ENCODE results near the gene VWA5B2. TPM values are rescaled to one million over a fixed set of nuclear protein-coding genes. Genes with fewer than 3 reads are reported as not detected.

VWA5B2 gene
- total RNA-seq, 1 experiment from 2014 or later: 0.44 TPM

DNA sequence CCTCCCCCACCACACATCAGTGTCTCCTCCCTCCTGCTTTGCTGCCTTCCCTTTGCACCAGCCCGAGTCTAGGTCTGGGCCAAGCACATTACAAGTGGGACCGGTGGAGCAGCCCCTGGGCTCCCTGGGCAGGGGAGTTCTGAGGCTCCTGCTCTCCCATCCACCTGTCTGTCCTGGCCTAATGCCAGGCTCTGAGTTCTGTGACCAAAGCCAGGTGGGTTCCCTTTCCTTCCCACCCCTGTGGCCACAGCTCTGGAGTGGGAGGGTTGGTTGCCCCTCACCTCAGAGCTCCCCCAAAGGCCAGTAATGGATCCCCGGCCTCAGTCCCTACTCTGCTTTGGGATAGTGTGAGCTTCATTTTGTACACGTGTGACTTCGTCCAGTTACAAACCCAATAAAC lies 45.7 kb upstream of the VWA5B2 start:
- no peak for DNase-seq (ENCODE audit: low spot score)
- ATAC-seq: no peak
- ChIA-PET POLR2A (no interaction called here), CTCF (interaction anchor here (0.6 to 2.0 kb wide), 6 partner anchors 19 to 106 kb away, joined by 3 to 5 read pairs (median 4); partner anchors contain the start of gene EEF1AKMT4)
- TF ChIP-seq RORB (CRISPR knock-in tag; IDR thresholded peaks at IDR 0.05) (no peak), OVOL2 (CRISPR knock-in tag; IDR thresholded peaks at IDR 0.05; ENCODE audit: borderline replicate concordance) (no peak), HMGA2 (CRISPR knock-in tag; IDR thresholded peaks at IDR 0.05) (no peak), NR1H2 (CRISPR knock-in tag; IDR thresholded peaks at IDR 0.05) (no peak), NR3C1 (CRISPR knock-in tag; conservative IDR thresholded peaks at IDR 0.05; ENCODE audit: low read depth) (no peak), PRRX2 (CRISPR knock-in tag; IDR thresholded peaks at IDR 0.05) (no peak), ZNF263 (CRISPR knock-in tag; IDR thresholded peaks at IDR 0.05; ENCODE audit: low read depth) (no peak), SP1 (CRISPR knock-in tag; conservative IDR thresholded peaks at IDR 0.05) (no peak)
- TF ChIP-seq, protein P1, sequence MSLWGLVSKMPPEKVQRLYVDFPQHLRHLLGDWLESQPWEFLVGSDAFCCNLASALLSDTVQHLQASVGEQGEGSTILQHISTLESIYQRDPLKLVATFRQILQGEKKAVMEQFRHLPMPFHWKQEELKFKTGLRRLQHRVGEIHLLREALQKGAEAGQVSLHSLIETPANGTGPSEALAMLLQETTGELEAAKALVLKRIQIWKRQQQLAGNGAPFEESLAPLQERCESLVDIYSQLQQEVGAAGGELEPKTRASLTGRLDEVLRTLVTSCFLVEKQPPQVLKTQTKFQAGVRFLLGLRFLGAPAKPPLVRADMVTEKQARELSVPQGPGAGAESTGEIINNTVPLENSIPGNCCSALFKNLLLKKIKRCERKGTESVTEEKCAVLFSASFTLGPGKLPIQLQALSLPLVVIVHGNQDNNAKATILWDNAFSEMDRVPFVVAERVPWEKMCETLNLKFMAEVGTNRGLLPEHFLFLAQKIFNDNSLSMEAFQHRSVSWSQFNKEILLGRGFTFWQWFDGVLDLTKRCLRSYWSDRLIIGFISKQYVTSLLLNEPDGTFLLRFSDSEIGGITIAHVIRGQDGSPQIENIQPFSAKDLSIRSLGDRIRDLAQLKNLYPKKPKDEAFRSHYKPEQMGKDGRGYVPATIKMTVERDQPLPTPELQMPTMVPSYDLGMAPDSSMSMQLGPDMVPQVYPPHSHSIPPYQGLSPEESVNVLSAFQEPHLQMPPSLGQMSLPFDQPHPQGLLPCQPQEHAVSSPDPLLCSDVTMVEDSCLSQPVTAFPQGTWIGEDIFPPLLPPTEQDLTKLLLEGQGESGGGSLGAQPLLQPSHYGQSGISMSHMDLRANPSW (CRISPR knock-in tag; conservative IDR thresholded peaks at IDR 0.05; ENCODE audit: low read depth): no peak
- TF ChIP-seq, protein P2, sequence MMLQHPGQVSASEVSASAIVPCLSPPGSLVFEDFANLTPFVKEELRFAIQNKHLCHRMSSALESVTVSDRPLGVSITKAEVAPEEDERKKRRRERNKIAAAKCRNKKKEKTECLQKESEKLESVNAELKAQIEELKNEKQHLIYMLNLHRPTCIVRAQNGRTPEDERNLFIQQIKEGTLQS (CRISPR knock-in tag; conservative IDR thresholded peaks at IDR 0.05): no peak
- TF ChIP-seq, protein P3, sequence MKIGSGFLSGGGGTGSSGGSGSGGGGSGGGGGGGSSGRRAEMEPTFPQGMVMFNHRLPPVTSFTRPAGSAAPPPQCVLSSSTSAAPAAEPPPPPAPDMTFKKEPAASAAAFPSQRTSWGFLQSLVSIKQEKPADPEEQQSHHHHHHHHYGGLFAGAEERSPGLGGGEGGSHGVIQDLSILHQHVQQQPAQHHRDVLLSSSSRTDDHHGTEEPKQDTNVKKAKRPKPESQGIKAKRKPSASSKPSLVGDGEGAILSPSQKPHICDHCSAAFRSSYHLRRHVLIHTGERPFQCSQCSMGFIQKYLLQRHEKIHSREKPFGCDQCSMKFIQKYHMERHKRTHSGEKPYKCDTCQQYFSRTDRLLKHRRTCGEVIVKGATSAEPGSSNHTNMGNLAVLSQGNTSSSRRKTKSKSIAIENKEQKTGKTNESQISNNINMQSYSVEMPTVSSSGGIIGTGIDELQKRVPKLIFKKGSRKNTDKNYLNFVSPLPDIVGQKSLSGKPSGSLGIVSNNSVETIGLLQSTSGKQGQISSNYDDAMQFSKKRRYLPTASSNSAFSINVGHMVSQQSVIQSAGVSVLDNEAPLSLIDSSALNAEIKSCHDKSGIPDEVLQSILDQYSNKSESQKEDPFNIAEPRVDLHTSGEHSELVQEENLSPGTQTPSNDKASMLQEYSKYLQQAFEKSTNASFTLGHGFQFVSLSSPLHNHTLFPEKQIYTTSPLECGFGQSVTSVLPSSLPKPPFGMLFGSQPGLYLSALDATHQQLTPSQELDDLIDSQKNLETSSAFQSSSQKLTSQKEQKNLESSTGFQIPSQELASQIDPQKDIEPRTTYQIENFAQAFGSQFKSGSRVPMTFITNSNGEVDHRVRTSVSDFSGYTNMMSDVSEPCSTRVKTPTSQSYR (CRISPR knock-in tag; IDR thresholded peaks at IDR 0.05): no peak
- TF ChIP-seq, protein P4, sequence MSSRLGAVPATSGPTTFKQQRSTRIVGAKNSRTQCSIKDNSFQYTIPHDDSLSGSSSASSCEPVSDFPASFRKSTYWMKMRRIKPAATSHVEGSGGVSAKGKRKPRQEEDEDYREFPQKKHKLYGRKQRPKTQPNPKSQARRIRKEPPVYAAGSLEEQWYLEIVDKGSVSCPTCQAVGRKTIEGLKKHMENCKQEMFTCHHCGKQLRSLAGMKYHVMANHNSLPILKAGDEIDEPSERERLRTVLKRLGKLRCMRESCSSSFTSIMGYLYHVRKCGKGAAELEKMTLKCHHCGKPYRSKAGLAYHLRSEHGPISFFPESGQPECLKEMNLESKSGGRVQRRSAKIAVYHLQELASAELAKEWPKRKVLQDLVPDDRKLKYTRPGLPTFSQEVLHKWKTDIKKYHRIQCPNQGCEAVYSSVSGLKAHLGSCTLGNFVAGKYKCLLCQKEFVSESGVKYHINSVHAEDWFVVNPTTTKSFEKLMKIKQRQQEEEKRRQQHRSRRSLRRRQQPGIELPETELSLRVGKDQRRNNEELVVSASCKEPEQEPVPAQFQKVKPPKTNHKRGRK (CRISPR knock-in tag; IDR thresholded peaks at IDR 0.05; ENCODE audit: borderline replicate concordance): no peak
- TF ChIP-seq, protein P5, sequence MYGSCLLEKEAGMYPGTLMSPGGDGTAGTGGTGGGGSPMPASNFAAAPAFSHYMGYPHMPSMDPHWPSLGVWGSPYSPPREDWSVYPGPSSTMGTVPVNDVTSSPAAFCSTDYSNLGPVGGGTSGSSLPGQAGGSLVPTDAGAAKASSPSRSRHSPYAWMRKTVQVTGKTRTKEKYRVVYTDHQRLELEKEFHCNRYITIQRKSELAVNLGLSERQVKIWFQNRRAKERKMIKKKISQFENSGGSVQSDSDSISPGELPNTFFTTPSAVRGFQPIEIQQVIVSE (CRISPR knock-in tag; IDR thresholded peaks at IDR 0.05; ENCODE audit: borderline replicate concordance): no peak
- Mint-ChIP-seq H3K36me3 (peaks cover 71% of the 10 kb centered on the region), H3K9me3 (no peaks in the 10 kb centered on the region), H3K4me1 (peaks cover 23% of the 10 kb centered on the region), H3K27me3 (ENCODE audit: low read depth) (no peaks in the 10 kb centered on the region), H3K27ac (peak overlapping the region; percentile 89), H3K4me3 (no peak overlapping the region)

DNA sequence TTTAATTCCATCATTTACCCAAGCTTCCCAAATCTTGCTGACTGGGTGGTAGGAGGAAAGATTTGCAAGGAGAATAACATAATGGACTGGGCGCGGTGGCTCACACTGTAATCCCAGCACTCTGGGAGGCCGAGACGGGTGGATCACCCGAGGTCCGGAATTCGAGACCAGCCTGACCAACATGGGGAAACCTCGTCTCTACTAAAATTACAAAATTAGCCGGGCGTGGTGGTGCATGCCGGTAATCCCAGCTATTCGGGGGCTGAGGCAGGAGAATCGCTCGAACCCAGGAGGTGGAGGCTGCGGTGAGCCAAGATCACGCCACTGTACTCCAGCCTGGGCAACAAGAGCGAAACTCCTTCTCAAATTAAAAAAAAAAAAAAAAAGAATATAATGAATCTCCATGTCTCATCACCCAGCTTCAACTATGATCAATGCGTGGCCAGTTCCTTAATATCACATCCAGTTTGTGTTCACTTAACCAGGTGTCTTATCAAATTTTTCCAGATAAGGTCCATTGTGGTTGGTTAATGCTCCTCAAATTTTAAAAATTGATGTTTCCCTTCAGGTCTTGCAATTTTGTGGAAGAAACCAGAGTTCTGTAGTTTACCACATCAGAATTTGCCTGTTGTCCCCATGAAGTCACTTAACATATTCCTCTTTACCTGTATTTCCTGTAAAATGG lies 44.7 kb upstream of the VWA5B2 start:
- ChIA-PET CTCF (interaction anchor here (1.0 to 2.0 kb wide), 6 partner anchors 20 to 281 kb away, joined by 3 to 7 read pairs (median 4); partner anchors contain the start of gene EEF1AKMT4), POLR2A (no interaction called here)
- ATAC-seq (no peak), DNase-seq (ENCODE audit: low spot score) (no peak)
- H3K4me1 Mint-ChIP-seq: peaks cover 23% of the 10 kb centered on the region
- no peaks in the 10 kb centered on the region for H3K27me3 Mint-ChIP-seq (ENCODE audit: low read depth)
- H3K9me3 Mint-ChIP-seq: no peaks in the 10 kb centered on the region
- peak overlapping the region; percentile 97 for H3K27ac Mint-ChIP-seq
- H3K36me3 Mint-ChIP-seq: peaks cover 70% of the 10 kb centered on the region
- H3K4me3 Mint-ChIP-seq: peak overlapping the region; percentile 81
- TF ChIP-seq, protein P4 (CRISPR knock-in tag; IDR thresholded peaks at IDR 0.05; ENCODE audit: borderline replicate concordance): no peak
- TF ChIP-seq FOXP1 (CRISPR knock-in tag; IDR thresholded peaks at IDR 0.05; ENCODE audit: borderline replicate concordance): no peak
- TF ChIP-seq, protein P6, sequence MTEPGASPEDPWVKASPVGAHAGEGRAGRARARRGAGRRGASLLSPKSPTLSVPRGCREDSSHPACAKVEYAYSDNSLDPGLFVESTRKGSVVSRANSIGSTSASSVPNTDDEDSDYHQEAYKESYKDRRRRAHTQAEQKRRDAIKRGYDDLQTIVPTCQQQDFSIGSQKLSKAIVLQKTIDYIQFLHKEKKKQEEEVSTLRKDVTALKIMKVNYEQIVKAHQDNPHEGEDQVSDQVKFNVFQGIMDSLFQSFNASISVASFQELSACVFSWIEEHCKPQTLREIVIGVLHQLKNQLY (CRISPR knock-in tag; IDR thresholded peaks at IDR 0.05): no peak
- no peak for TF ChIP-seq ELF4 (CRISPR knock-in tag; IDR thresholded peaks at IDR 0.05; ENCODE audit: low read depth)
- no peak for TF ChIP-seq TCF7 (CRISPR knock-in tag; IDR thresholded peaks at IDR 0.05; ENCODE audit: low read depth)
- TF ChIP-seq MXD4 (CRISPR knock-in tag; IDR thresholded peaks at IDR 0.05; ENCODE audit: borderline replicate concordance): no peak
- TF ChIP-seq, protein P7, sequence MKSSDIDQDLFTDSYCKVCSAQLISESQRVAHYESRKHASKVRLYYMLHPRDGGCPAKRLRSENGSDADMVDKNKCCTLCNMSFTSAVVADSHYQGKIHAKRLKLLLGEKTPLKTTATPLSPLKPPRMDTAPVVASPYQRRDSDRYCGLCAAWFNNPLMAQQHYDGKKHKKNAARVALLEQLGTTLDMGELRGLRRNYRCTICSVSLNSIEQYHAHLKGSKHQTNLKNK (CRISPR knock-in tag; IDR thresholded peaks at IDR 0.05): no peak
- TF ChIP-seq, protein P8, sequence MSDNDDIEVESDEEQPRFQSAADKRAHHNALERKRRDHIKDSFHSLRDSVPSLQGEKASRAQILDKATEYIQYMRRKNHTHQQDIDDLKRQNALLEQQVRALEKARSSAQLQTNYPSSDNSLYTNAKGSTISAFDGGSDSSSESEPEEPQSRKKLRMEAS (CRISPR knock-in tag; IDR thresholded peaks at IDR 0.05): no peak
- no peak for TF ChIP-seq KAT7 (CRISPR knock-in tag; IDR thresholded peaks at IDR 0.05; ENCODE audit: borderline replicate concordance)

All from WTC11 (cell line).